NCI-H1417 (cell line): ENCODE results near the gene LNPEP.

ENCODE experiments used
- DNase-seq, 3 experiments: peaks; one replicate each; lab custom pipeline; 2025; lab: John Stamatoyannopoulos, UW

The LNPEP gene

GRCh38 chr5:97000391-97000790, 64.5 kb downstream of the LNPEP start:
- DNase-seq: no peak

DNA sequence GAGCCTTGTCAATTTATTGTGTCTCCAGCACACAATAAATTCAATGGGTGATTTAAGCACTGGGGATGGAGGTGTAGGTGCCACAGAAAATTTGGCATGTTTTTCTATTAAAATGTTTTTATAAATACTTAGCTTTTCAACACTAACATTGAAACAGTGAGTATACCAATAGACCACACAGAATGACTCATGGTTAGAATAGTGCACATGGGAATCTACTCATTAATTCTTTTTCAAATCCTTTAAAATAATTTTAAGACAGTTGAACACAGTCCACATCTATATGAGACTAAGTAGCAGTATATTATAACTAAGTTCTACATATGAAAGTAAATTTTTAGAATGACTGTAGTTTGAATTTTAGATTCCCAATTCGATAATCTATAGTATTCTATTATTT, 67.1 kb downstream of the LNPEP start:
- no peak for DNase-seq

DNA sequence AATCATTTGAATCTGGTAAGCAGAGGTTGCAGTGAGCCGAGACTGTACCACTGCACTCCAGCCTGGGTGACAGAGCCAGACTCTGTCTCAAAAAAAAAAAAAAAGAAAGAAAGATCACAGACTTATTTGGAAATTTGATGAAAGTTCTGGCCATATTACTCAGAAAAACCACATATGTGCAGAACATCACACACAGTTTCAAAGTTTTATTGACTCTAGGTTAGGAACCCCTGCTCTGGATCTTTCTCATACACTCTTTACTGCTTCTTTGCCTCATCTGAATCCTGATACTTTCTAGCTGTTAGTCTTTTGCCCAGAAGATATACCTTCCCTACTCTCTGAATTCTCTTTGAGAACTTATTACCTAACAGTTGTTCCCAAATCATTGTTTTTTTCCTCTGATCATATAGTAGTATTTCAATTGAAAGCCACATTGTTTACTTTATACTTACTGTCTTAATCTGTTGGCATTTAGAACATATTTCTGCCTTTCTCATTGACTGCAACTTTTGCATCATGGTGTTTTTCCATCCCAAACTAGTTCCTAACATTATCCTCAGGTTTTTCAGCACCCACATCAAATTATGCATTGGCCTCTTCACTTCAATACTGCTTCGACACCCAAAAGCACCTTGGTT, 68.7 kb downstream of the LNPEP start:
- no peak for DNase-seq

DNA sequence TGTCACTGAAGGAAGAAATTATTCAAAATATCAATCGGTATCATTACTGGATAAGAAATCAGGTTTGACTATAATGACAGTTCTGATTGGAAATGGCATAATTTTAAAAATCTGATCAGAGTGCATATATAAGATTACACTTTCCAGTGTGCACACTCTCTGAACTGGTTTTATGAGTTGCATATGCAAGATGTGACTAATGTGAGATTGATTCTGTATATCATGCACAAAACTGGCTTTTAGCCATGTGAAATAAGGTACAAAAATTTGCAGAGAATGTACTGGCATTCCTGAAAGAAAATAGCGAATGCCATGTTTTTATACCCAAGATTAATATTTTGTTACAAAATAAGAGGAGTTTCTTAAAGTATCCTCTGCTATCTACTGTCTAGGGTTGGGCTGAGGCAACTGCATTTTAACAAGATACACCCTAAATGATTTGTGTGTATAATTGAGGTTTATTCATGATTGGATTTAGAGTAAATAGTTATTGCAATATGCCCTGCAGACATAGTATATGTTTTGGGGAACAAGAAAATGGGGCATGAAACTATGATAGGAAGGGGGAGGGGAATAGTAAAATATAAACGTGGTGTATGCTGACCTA, 70.7 kb downstream of the LNPEP start:
- no peak for DNase-seq

DNA sequence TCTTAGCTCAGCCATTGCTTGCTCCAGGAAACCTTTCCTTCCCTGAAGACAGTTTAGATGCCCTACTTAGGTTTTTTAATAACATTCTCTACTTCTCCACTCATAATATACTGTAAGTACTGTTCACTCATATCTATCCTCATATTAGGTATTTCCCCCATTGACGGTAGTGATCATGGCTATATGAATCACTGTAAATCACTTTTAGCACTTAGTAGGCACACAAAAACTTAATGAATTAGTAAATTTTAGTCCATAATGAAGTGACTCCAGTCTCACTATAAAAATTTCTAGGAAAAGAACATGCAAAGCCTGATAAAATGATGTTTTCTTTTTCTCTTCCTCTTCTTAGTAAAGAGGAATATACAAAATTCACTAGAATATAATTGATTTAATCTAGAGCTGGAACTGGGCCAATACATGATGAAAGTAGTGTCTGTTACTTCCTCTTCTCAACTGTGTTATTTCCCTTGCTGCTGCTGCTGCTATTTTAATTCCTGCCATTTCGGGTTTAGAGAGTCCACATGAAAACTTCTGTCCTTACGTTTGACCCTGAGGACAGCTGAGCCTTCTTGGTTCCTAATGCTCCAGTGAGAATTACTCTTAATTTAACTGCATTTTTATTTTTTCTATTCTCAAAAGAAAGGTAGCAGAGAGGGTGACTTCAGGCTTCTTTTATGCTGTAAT, 73.5 kb downstream of the LNPEP start:
- DNase-seq: no peak

DNA sequence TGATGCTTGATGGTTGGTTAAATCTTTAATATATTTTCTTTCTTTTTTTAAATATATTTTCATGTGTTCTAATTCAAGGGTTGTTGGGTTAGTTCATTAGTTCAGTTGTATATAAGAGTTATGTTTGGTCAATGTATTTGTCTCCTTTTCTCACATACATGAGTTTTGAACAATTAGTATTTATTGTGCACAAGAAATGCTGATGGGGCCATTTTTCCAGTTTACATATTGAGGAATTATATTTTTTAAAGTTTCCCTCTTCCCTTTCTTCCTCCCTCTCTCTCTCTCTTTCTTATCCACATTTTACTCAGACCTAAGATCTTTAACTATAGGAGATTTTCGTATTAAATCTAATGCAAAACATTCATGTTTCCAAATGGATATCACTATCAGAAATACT, 74.0 kb downstream of the LNPEP start:
- no peak for DNase-seq

- no peak for DNase-seq
Observed at GRCh38 chr5:97010606-97011005, 74.7 kb downstream of the LNPEP start.

DNA sequence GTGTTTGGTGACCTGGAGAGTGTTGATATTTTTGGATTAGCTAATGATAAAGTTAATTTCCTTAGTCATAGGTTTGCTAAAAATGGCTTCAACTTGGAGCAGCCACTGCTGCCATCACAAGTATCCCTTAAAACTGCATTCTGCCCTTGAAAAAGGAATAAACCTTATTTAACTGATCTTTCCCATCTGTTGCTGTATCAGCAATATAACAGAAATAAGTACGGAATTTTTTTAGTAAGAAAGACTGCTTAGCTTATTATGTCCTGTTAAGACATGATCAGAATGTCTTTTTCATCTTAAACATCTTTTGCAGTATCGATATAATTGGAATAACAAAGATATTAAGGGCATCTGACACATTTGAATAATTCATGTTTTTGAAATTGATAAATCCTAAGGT, 75.7 kb downstream of the LNPEP start:
- DNase-seq: no peak

GRCh38 chr5:97019435-97020117, 83.7 kb downstream of the LNPEP start:
- no peak for DNase-seq

DNA sequence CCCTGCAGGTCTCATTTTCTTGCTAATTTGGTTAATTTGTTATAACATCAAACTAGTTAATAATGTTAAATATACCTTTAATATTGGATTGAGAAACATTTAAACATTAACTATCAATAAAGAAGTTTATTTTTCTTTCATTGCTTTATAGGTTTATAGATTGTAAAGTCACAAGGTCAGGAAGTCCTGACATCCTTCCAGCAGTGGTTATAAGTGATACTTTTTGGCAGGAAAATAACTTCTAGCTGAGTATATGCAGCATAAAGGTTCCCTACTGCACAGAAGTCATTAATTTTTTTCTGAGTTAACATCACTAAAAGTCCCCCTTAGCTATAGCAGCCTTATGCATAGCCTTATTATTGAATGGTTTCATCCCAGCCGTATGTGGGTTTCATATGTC, 85.5 kb downstream of the LNPEP start:
- DNase-seq: no peak

DNA sequence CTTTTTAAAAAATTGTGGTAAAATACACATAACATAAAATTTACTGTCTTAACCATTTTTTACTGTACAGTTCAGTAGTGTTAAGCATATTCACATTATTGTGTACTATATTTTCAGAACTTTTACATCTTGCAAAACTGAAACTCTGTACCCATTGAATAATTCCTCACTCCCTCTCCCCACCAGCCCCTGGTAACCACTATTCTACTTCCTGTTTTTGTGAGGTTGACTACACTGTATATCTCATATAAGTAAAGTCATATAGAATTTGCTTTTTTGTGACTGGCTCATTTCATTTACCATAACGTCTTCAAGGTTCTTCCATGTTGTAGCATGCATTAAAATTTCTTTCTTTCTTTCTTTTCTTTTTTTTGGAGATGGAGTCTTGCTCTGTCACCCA, 87.0 kb downstream of the LNPEP start:
- no peak for DNase-seq

DNA sequence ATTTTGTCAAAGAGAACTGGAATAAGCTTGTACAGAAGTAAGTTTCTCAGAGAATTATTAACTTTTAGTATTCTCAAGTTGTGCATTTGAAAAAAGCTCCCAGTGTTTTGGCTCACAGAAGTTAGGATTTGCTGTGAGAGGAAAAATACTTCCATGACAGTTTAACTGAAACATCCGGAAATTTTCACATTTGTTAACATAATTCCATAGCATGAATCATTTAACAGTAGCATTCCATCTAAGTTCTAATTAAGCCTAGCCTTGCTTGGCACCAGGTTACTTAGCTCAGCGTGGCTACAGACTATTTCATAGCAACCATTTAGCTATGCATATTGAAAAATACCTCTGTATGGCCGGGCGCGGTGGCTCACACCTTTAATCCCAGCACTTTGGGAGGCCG, 90.8 kb downstream of the LNPEP start:
- no peak for DNase-seq

- peak in 1 of 3 experiments; percentile 61 for DNase-seq
Observed at GRCh38 chr5:97037819-97038218, 101.9 kb downstream of the LNPEP start.

- DNase-seq: no peak
Observed at GRCh38 chr5:97041239-97041638, 105.4 kb downstream of the LNPEP start.

DNA sequence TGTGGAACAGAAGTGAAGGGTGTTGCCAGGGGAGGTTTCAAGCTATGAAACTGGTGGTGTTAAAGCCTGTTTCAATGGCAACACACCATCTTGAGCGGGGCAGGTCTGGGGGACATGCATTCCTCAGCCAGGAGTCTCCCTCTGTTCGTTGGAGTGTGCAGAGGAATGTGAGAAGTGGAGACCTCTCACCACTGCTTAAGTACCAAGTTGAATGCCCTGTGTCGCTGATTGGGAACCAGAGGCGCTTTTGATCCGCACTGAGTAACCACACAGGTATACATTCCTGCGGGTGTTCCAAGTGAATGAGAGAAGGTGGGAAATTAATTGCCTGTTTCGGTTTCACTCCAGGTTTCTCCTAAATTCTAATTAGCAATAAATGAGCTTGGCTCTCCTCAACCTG, 107.1 kb downstream of the LNPEP start:
- no peak for DNase-seq

GRCh38 chr5:97043511-97043910, 107.6 kb downstream of the LNPEP start:
- DNase-seq: no peak

GRCh38 chr5:97044052-97044451, 108.2 kb downstream of the LNPEP start:
- DNase-seq: no peak

DNA sequence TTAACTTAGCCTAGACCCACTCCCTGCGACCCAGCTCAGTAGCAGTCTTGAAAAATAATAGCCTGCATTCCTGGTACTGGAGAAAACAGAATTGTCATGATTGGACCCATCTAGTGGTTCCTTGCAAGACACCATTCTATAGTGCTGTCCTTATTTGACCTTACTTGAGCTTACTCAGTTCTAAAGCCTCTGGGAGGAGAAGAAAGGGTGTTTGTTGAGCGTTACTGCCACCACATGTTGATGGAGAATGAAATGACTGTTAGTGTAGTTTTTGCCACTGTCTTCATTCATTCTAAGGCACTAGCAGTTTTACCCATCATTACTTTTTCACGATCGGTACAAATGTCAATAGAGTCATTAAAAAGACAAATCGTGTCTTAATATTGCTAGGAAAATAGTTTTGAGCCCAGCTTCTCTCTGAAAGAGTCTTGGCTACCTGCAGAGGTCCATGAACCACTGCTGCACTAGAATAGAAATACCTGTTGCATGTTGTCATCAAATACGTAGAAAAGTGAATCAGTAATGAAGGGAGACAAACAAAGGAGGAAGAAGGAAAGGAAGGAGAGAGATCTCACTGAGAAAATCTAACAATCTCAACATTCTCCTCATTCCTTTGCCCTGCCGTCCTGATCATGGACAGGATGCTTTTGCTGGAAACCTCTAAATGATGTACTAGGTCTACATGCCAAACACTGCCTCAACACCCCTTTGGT, 110.5 kb downstream of the LNPEP start:
- DNase-seq: peak in 2 of 3 experiments; percentile 1 to 5

DNA sequence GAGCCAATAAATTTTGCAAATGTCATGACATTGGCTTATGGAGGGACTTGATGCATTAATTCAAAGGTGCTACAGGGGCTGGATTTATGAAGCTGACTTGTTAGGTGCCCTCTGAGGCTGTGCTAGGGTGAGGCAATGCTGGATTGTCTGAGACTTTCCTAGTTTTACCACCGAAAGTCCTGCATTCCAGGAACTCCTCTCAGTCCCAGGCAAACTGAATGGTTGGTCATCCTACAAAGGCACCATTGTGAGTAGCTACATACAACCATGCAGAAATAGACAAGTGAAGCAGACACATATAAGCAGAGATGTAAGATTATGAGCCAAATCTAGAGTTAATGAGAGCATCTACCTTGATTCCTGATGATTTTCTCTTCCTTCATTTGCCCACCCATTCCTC, 111.2 kb downstream of the LNPEP start:
- DNase-seq: no peak

DNA sequence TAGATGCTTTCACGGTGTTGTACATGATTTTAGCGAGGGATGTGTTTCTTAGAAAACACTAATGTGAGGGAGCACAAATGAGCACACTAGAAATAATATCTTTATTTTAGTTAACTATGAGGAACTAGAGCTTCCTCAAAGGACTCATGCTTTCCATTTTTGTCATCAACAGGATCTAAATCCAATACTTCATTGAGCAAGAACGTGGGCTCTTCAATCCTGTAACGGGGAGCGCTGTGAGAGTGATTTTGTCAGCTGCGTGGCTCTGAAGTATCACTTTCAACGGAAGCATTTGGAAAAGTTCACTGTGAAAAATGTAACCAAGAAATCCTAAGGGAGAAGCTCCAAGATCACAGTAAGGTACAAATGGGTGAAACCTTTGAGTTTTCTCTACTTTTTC, 113.3 kb downstream of the LNPEP start:
- no peak for DNase-seq

DNA sequence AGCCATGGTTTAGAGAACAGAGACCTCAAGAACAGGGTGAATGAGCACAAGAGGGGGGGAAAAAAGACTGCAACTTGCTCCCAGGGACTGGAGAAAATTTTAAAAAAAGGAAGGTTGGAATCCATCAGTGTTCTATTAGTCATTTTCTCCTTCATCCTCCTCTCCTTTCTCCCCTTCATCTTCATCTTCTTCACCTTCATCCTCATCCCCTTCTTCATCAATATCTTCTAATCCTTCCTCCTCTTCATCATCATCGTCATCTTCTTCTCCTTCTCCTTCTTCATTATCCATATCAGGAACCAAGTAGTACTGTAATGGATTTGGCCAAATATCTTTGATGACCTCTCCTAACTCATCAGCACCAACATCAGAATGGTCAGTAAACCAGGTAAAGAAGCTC, 120.4 kb downstream of the LNPEP start:
- DNase-seq: no peak

- DNase-seq: peak in 2 of 3 experiments; percentile 23 to 64
Observed at GRCh38 chr5:97062046-97062445, 126.2 kb downstream of the LNPEP start.
